GM12801 (cell line): ENCODE data around the gene DXO.

Source experiments
- TF ChIP-seq, protein P1 (sequence below): IDR thresholded peaks from one replicate; pipeline ENCODE4 v1.5.1; 2011; ENCODE audit warnings: control low read depth; ENCODE audit not compliant: insufficient read length; ENCODE audit errors: extremely low read depth

Gene DXO

GRCh38 chr6:31966997-31967925 is 4.7 kb downstream of the DXO start:
- TF ChIP-seq, protein P1, sequence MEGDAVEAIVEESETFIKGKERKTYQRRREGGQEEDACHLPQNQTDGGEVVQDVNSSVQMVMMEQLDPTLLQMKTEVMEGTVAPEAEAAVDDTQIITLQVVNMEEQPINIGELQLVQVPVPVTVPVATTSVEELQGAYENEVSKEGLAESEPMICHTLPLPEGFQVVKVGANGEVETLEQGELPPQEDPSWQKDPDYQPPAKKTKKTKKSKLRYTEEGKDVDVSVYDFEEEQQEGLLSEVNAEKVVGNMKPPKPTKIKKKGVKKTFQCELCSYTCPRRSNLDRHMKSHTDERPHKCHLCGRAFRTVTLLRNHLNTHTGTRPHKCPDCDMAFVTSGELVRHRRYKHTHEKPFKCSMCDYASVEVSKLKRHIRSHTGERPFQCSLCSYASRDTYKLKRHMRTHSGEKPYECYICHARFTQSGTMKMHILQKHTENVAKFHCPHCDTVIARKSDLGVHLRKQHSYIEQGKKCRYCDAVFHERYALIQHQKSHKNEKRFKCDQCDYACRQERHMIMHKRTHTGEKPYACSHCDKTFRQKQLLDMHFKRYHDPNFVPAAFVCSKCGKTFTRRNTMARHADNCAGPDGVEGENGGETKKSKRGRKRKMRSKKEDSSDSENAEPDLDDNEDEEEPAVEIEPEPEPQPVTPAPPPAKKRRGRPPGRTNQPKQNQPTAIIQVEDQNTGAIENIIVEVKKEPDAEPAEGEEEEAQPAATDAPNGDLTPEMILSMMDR: no peak

DNA sequence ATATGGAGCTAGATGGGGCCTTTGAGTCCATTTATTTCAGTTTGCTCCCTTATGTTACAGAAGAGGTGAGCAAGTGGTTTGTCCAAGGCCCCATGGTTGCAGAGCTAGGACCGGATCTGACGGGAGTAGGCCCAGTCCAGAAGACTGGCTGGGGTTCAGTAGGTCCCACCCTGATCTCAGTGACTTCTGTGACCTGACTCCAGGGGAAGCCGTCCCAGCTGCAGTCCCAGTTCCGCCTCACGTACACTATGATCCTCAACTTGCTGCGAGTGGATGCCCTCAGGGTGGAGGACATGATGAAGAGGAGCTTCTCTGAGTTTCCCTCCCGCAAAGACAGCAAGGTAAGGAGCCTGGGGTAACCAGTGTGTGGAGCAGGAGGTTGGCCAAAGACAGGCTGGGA is 5.4 kb downstream of the DXO start:
- TF ChIP-seq, protein P1: no peak

DNA sequence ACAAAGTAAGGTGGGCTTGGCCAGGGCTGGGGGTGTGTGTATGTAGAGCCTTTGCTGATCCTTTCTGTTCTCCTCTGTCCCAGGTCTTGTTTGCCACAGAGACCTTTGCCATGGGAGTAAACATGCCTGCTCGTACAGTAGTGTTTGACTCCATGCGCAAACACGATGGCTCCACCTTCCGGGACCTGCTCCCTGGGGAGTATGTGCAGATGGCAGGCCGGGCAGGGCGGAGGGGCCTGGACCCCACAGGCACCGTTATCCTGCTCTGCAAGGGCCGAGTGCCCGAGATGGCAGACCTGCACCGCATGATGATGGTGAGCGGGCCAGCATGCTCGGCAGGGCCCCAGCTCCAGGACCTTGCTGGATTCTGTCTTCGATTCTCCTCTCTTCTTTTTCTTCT is 6.2 kb downstream of the DXO start:
- TF ChIP-seq, protein P1: no peak

DNA sequence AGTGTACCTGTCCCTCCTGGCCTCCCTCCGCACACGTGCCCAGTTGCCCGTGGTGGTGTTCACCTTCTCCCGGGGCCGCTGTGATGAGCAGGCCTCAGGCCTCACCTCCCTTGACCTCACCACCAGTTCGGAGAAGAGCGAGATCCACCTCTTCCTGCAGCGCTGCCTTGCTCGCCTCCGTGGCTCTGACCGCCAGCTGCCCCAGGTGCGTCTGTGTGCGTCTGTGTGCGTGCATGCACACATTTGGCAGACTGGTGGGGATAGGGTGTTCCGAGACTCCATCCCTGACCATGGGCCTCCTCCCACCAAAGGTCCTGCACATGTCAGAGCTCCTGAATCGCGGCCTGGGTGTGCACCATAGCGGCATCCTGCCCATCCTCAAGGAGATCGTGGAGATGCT is 8.0 kb downstream of the DXO start:
- TF ChIP-seq, protein P1: no peak

DNA sequence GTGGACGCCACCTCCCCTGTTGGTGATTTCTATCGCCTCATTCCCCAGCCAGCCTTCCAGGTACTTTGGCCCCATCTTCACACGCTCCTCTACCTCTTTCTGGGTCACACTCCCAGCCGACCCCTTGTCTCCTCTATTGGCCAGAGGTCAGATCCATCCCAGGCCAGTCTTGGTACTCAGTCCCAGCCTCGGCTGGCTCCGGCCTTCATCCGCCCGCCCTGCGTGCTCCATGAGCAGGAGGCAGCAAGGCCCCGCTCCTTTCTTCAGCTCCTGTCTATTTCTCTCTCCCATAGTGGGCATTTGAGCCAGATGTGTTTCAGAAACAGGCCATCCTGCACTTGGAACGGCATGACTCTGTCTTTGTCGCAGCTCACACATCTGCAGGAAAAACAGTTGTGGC is 10.3 kb downstream of the DXO start:
- TF ChIP-seq, protein P1: no peak

DNA sequence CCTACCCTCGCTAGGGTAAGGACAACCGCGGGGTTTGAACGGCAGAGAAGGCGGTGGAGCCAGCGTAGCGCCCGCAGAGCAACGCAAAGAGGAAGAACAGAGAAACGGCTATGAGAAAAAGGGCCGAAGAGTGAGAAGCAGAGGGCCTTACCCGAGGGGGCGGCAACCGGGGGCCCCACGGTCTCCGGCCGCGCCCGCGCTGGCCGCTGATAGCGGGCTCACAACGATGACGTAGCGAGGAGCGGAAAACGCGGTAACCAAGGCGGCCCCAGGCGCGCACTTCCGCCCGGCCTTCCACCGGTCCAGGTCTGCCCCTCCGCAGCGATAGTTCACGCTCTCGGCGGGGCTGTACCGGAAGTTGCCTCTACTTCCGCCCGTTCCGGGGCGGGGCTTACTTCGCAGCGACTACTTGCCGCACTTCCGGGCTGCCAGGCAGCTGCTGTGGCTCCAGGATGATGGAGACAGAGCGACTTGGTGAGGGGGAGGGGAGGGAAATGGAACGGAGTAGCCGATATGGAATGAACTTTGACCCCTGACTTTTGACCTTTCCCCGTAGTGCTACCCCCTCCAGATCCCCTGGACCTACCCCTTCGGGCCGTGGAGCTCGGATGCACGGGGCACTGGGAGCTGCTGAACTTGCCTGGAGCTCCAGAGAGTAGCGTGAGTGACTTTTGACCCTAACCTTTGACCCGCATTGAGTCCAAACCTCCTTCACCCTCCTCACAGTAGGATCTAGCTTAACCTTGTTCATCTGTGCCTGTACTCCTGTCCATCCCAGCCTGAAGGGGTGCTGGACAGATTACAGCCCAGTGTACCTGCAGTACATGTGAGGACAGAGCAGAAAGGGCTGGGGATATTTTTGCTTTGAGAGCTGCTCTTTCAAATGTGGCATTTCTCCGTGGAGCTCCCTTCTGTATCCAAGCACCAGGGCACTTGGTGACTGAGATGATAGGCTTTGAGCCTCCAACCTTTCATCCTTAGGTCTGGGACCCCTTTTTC is 12.9 kb downstream of the DXO start, which contains the start of the genes NELFE and SKIC2:
Gene NELFE (minus strand): TSS at position 231 of the 999 bp plus-strand sequence. CDS start 525 bp downstream, outside the sequence.
Gene SKIC2 (plus strand): TSS at position 435 of the 999 bp plus-strand sequence. CDS start 18 bp downstream, at position 453.
- TF ChIP-seq, protein P1: no peak

GRCh38 chr6:31958412-31958740 is 13.6 kb downstream of the DXO start:
- TF ChIP-seq, protein P1: no peak
